H1 (cell line): ENCODE measurements around the gene RELL1. TPM values are rescaled to one million over a fixed set of nuclear protein-coding genes. Genes with fewer than 3 reads are reported as not detected.

Source experiments
- BRCA1 ChIP-seq: IDR thresholded peaks from 2 replicates; pipeline ENCODE4 v1.6.1; 2012; ENCODE audit warnings: low read depth, low read length, improper control_type of control experiment
- SRF ChIP-seq: IDR thresholded peaks from 2 replicates; pipeline ENCODE4 v1.6.1; 2011; ENCODE audit warnings: mild to moderate bottlenecking, low read depth, low read length, moderate library complexity
- polyA plus RNA-seq, 7 experiments: library from polyadenylated mRNA; depleted of rRNA in 3 of 7; stranded (reverse) in 5 of 7; unstranded in 2 of 7; fragments of >200 nt in 5 of 7; fragments of 200-250 nt in 2 of 7; gene quantifications; 1 replicate in 5 of 7; 2 replicates in 1 of 7; 4 replicates in 1 of 7; pipeline versions ENCODE4 v1.2.1 to v1.2.3, GENCODE V29; 2011 to 2013; ENCODE audit warnings: missing spikeins in 2 of 7, mixed read lengths in 2 of 7
- total RNA-seq: library from RNA; stranded (reverse); fragmentation: NEBNext Ultra II Directional; extraction: Animal tissue kit (Norgen Biotek cat#: 25700); gene quantifications from 2 replicates; pipeline ENCODE4 v1.2.1, GENCODE V29; 2021

The RELL1 gene
- total and polyA plus RNA-seq, 2 of the 8 experiments (the other 6 are each of a cell fraction or from before 2014, with no cell fraction given) = 2.1 to 14.1 TPM

GRCh38 chr4:37719021-37719420 is 32.8 kb upstream of the RELL1 start (continued):
- TF ChIP-seq SRF = no peak
- no peak for TF ChIP-seq BRCA1
